ENCODE data around the gene NAP1L4.

Gene NAP1L4

GRCh38 chr11:2927121-2927800 is 64.9 kb downstream of the NAP1L4 start:
- Mint-ChIP-seq H3K4me3 (peak overlapping the region; percentile 23 to 74 (median 65)), H3K27me3 (ENCODE audit: low read depth) (peaks cover 50% of the 10 kb centered on the region), H3K36me3 (ENCODE audit: low read depth) (no peaks in the 10 kb centered on the region), H3K27ac (no peak overlapping the region), H3K9me3 (no peaks in the 10 kb centered on the region), H3K4me1 (peaks cover 5% of the 10 kb centered on the region)
- no peak for TF ChIP-seq CTCF (IDR thresholded peaks at IDR 0.05; ENCODE audit: unreplicated experiment in 3 of 3)

- Mint-ChIP-seq H3K4me3 (no peak overlapping the region), H3K4me1 (peaks cover 5% of the 10 kb centered on the region), H3K9me3 (no peaks in the 10 kb centered on the region), H3K27ac (no peak overlapping the region), H3K27me3 (ENCODE audit: low read depth) (peaks cover 48% of the 10 kb centered on the region), H3K36me3 (ENCODE audit: low read depth) (no peaks in the 10 kb centered on the region)
- no peak for TF ChIP-seq CTCF (IDR thresholded peaks at IDR 0.05; ENCODE audit: unreplicated experiment in 3 of 3)
These were observed 65.5 kb downstream of the NAP1L4 start for GRCh38 chr11:2926611-2927051.

GRCh38 chr11:2924821-2925675 is 67.1 kb downstream of the NAP1L4 start:
- H3K36me3 Mint-ChIP-seq (ENCODE audit: low read depth) = no peaks in the 10 kb centered on the region
- H3K27ac Mint-ChIP-seq = no peak overlapping the region
- no peak overlapping the region for H3K4me3 Mint-ChIP-seq
- H3K27me3 Mint-ChIP-seq (ENCODE audit: low read depth) = peaks cover 33% of the 10 kb centered on the region
- no peak for TF ChIP-seq CTCF (IDR thresholded peaks at IDR 0.05; ENCODE audit: unreplicated experiment in 3 of 3)
- no peaks in the 10 kb centered on the region for H3K9me3 Mint-ChIP-seq
- no peaks in the 10 kb centered on the region for H3K4me1 Mint-ChIP-seq

GRCh38 chr11:2924381-2924780 is 67.7 kb downstream of the NAP1L4 start:
- no peak for TF ChIP-seq CTCF (IDR thresholded peaks at IDR 0.05; ENCODE audit: unreplicated experiment in 3 of 3)
- Mint-ChIP-seq H3K27ac (no peak overlapping the region), H3K27me3 (ENCODE audit: low read depth) (peaks cover 29% of the 10 kb centered on the region), H3K4me1 (no peaks in the 10 kb centered on the region), H3K36me3 (ENCODE audit: low read depth) (no peaks in the 10 kb centered on the region), H3K4me3 (no peak overlapping the region), H3K9me3 (no peaks in the 10 kb centered on the region)

GRCh38 chr11:2923446-2924375 is 68.4 kb downstream of the NAP1L4 start:
- Mint-ChIP-seq H3K27me3 (ENCODE audit: low read depth) (peaks cover 24% of the 10 kb centered on the region), H3K9me3 (no peaks in the 10 kb centered on the region), H3K27ac (no peak overlapping the region), H3K4me3 (no peak overlapping the region), H3K36me3 (ENCODE audit: low read depth) (no peaks in the 10 kb centered on the region), H3K4me1 (no peaks in the 10 kb centered on the region)
- TF ChIP-seq CTCF (IDR thresholded peaks at IDR 0.05; ENCODE audit: unreplicated experiment in 3 of 3) = no peak
